Measurements from ENCODE around the gene ZNF2.
A peak's percentile ranks its signal among the peaks of the same experiment; 100 is the strongest.
"Not testable (repeated sequence)": the region's sequence is repeated elsewhere in the genome, so short reads cannot be mapped to it uniquely, and the experiment has no call there.

The ZNF2 gene

GRCh38 chr2:95165371-95166064, at the start of gene ZNF2:
Gene ZNF2 (plus strand): TSS chr2:95165809. CDS start chr2:95176227, 10,418 bp downstream.
- DNase-seq, result peak; percentile 96

GRCh38 chr2:95121093-95121406, 44.6 kb upstream of the ZNF2 start:
- DNase-seq, result no peak

DNA sequence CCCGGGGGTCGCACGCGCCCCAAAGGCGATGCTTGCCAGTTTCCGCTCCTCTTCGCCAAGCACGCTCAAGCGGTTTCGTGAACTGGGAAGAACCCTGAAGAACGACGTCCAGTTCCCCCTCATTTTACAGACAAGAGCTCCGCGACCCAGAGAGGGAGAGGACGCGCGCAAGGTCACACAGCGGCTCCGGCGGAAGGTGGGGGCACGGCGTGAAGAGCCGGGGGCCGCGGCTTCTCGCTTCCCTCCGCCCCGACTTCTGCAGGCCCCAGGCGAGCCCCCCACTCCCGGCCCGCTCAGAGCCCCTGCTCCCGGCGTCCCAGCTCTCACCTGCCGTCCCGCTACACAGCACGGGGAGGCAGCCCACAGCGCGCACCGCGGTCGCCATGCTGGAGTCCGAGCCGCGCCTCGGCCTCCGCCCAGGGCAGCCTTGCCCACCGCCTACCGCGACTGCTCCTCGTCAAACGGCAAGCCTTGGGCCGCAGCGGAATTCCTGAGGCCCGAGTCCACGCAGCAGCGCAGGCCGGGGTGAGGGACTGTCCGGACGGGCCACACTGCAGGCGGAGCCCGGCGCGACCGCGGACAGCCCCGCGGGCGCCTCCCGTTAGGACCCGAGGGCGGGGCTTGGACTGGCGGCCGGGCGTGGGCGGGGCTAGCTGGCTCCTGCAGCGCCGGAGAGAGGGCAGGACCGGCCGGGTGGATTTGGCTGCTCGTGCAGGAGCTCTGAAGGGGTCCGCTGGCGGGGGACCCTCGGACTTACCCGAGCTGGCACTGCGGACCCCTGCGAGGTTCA, 44.0 kb upstream of the ZNF2 start, which contains the start of gene MRPS5:
MRPS5 (minus strand) TSS at position 402 of the 790 bp plus-strand sequence; CDS start at position 385, 17 bp downstream.
- DNase-seq, result peak; percentile 45

GRCh38 chr2:95122197-95122551, 43.4 kb upstream of the ZNF2 start:
- DNase-seq, result no peak

- no peak for DNase-seq
Observed at GRCh38 chr2:95138702-95139101, 26.9 kb upstream of the ZNF2 start.

- no peak for DNase-seq
Observed at GRCh38 chr2:95143838-95144237, 21.8 kb upstream of the ZNF2 start.

GRCh38 chr2:95149397-95149984, 16.1 kb upstream of the ZNF2 start:
- DNase-seq, result no peak

DNA sequence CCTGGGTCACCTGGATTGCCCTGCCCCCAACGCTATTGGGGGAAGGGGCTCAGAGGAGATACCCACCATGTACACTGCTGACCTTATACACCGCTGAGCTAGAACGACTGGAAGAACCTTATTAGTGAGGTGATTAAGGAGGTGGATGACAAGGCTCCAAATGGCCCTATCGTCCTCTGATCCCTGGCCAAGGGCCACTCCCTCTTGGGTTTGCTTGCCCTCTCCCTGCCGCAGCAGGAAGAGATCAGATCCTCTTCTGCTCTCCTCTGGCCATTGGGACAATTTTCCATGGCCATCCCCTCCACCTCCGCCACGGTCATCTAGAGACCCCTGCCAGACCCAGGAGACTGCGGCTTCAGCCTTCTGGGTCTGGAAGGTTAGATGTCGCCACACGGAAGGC, 7.2 kb upstream of the ZNF2 start:
- DNase-seq, result no peak

DNA sequence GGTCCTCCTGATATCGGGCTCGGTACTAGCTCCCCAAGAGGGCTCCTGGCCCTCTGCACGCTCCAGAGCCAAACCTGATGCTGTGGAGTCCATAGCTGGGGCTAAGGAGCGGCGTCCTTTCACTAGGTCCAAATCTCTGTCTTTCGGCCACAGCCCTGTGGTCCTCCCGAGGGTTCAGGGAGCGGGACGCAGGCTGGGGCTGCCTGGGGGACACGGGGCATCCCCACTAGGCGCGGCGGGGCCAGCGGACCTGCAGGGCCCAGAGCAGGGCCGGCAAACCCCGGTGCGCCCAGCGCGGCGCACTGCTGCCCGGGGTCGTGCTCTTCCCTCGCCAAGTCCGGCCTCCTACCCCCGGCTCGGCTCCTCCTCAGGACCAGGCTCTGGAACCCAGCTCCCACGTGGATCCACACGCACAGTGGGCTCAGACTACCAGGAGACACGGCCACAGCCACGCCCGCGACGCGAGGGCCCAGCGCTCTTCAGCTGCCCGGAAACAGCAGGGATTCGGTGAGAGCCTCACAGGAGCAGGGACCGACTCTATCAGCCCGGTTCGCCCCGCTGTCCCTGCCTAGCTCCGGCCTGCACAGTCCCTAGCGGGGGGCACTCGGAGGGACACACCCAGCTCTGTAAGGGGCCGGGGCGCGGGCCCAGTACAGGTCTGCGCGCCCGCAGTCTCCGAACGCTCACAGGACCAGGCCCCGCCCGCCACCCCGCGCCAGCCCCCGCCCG, 6.6 kb upstream of the ZNF2 start:
- DNase-seq, result peak; percentile 9

- peak; percentile 12 for DNase-seq
Observed at GRCh38 chr2:95159690-95160449, 5.7 kb upstream of the ZNF2 start, which contains the start of gene ZNF514. Gene ZNF514 (minus strand): TSS chr2:95159848. CDS start chr2:95153253, 6,595 bp downstream.

GRCh38 chr2:95165030-95165370, 609 bp upstream of the ZNF2 start:
- no peak for DNase-seq

GRCh38 chr2:95166065-95166763, 605 bp downstream of the ZNF2 start:
- no peak for DNase-seq

DNA sequence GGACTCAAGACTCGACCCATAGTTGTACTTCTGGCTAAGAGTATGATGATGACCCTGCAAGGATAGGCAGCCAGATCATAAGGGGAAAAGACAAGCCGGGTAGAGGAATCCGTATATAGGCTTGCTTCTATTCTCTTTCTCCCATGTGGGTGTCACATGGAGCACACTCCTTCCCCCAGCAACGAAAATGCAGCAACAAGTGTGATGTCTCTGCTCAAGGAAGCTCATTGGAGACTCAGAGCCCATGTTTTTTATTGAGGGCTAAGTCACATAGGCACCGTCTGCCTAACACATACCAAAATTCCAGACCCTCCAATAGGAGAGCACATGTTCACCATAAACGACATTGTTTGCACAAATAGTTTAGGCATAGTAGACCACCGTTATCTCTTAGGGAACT, 6.3 kb downstream of the ZNF2 start:
- no peak for DNase-seq

GRCh38 chr2:95174031-95174542, 8.5 kb downstream of the ZNF2 start:
- DNase-seq, result no peak

DNA sequence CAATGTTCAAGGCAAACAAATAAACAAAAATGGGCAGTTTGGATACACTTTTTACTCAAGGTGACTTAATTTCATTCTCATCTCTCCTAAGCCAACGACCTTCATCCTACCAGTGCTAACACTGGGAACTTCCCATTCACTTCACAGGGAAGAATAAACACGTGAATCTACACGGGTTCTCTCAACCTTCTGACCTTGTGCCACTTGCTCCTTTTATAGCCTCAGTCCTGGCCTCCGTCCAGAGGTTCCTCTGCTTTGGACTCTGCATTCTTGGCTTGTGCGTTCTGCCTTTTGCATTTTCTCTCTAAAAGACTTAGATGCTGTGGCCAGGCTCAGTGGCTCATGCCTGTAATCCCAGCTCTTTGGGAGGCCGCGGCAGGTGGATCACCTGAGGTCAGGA, 13.8 kb downstream of the ZNF2 start:
- no peak for DNase-seq

DNA sequence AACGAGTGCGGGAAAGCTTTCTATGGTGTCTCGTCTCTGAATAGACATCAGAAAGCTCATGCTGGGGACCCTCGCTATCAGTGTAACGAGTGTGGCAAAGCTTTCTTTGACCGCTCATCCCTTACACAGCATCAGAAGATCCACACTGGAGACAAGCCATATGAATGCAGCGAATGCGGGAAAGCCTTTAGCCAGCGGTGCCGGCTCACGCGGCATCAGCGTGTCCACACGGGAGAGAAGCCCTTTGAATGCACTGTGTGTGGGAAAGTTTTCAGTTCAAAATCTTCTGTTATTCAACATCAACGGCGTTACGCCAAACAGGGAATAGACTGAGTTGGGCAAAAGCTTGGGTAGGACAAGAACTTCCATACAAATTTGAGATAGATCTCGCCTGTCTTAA, 16.2 kb downstream of the ZNF2 start:
- no peak for DNase-seq

DNA sequence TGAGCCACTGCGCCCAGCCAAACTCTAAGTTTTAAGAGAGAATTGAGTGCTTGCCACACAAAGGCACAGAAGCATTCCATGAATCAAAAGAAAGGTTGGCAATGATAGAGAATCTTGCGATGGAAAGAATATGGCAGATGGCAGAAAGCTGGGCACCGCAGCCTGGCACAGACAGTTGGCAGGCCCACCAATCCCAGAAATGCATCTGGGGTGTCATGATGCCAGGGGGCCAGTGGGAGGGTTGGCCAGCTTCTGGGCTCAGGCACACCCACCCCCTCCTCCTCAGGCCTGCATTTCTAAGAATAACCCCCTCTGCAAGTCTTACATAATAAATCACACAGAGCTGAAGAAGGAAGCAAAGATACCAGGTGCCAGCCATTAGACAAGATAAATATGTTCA, 19.6 kb downstream of the ZNF2 start:
- DNase-seq, result no peak

DNA sequence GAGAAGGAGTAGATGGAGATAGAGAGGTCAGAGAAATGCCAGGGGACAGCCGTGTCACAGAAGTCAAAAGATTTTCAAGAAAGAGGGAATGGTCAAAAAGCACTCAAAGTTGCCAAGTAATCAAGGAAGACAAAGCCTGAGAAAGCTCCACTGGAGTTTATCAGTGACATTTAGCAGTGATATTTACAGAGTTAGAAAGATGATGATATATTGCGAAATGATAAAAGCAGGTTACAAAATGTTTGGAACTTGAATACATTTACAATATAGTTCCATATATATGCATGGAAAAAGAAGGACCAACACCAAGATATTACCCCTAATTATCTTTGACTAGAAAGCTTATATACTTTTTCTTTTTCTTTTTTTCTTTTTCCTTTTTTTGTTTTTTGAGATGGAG, 20.4 kb downstream of the ZNF2 start:
- DNase-seq, result no peak

DNA sequence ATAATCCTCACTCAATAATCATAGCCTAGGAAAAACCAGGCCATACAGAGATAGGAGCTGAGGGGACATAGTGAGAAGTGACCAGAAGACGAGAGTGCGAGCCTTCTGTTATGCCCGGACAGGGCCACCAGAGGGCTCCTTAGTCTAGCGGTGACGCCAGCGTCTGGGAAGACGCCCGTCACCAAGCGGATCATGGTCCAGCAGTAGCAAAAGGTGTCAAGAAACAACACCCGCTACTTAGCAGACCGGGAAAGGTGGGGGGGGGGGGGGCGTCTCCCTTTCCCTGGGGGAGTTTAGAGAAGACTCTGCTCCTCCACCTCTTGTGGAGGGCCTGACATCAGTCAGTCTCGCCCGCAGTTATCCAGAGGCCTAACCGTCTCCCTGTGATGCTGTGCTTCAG, 27.3 kb downstream of the ZNF2 start:
- not testable (repeated sequence) for DNase-seq

- DNase-seq, result no peak
Observed at GRCh38 chr2:95203911-95204310, 38.3 kb downstream of the ZNF2 start.

DNA sequence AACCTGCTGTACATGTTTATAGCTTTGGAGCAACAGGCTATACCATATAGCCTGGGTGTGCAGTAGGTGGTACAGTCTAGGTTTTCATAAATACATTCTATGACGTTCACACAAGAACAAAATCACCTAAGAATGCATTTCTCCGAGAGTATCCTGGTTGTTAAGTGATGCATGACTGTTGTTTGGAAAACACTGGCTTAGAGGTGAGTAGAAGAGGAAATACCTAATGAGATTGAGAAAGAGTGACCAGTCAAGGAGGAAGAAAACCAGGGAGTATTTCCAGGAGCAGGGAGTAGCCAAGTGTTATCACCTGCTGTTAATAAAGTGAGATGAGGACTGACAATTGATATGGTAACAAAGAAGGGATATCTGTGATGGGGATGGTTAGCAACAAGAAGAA, 38.8 kb downstream of the ZNF2 start:
- no peak for DNase-seq

DNA sequence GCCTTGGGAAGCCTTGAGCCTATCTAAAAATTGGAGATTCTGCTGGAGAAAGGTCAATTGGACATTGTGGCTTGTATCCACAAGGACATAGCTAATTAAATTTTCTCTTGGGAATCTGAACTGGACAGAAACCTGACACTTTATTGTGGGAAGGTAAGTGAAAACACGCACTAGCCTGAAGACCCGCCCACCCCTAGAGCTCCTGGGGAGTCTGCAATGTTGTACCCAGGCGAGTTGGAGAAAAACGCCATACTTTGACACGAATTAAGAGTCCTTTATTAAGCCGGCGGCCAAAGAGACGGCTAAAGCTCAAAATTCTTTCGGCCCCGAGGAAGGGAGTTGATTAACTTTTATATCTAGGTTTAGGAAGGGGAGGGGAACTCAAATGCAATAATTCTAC, 40.5 kb downstream of the ZNF2 start:
- no peak for DNase-seq
